Loucy (cell line): ENCODE results near the gene YWHAH.

Source experiments
- H2AFZ ChIP-seq: fragments of 200-600 bp; sonication (generic); 2 replicates; pipeline ENCODE4 v1.6.0; 2016; ENCODE audit warnings: antibody characterized with exemption, mild to moderate bottlenecking, low read length, moderate library complexity
- H3F3A ChIP-seq: fragments of 200-600 bp; 2 replicates; pipeline ENCODE4 v1.6.0; 2016; ENCODE audit warnings: antibody characterized with exemption, low read depth, mild to moderate bottlenecking
- H3K27me3 ChIP-seq: fragments of 200-600 bp; sonication (generic); 2 replicates; pipeline ENCODE4 v1.6.1; 2014; ENCODE audit warnings: low read length, mild to moderate bottlenecking; ENCODE audit not compliant: insufficient read depth, poor library complexity, severe bottlenecking
- H3K36me3 ChIP-seq: fragments of 200-600 bp; sonication (generic); 2 replicates; pipeline ENCODE4 v1.6.1; 2016; ENCODE audit warnings: low read length; ENCODE audit not compliant: insufficient read depth
- H3K4me1 ChIP-seq: fragments of 200-600 bp; sonication (generic); 2 replicates; pipeline ENCODE4 v1.5.1; 2014; ENCODE audit warnings: low read length, mild to moderate bottlenecking; ENCODE audit not compliant: insufficient read depth, poor library complexity, severe bottlenecking
- H3K4me2 ChIP-seq: fragments of 200-600 bp; sonication (generic); 2 replicates; pipeline ENCODE4 v1.6.0; 2014; ENCODE audit warnings: antibody characterized with exemption, low read length, low read depth, mild to moderate bottlenecking; ENCODE audit not compliant: poor library complexity, severe bottlenecking
- H3K4me3 ChIP-seq: fragments of 200-600 bp; sonication (generic); 2 replicates; pipeline ENCODE4 v1.5.1; 2014; ENCODE audit warnings: low read length, mild to moderate bottlenecking, mixed read lengths; ENCODE audit not compliant: poor library complexity, severe bottlenecking
- H3K79me2 ChIP-seq: fragments of 200-600 bp; sonication (generic); 2 replicates; pipeline ENCODE4 v1.6.1; 2014; ENCODE audit warnings: low read length; ENCODE audit not compliant: insufficient read depth
- H3K9ac ChIP-seq: fragments of 200-600 bp; sonication (generic); 2 replicates; pipeline ENCODE4 v1.6.0; 2014; ENCODE audit warnings: mild to moderate bottlenecking, low read depth, low read length, moderate library complexity; ENCODE audit not compliant: poor library complexity, severe bottlenecking
- H3K9me2 ChIP-seq: fragments of 200-600 bp; sonication (generic); replicated peaks from 2 replicates; pipeline ENCODE4 v1.6.1; 2016; ENCODE audit warnings: low read depth, low read length, mixed read lengths
- H3K9me3 ChIP-seq: fragments of 200-600 bp; sonication (generic); 2 replicates; pipeline ENCODE4 v1.6.1; 2014; ENCODE audit warnings: mild to moderate bottlenecking, antibody characterized with exemption, low read length, low read depth; ENCODE audit not compliant: insufficient read depth
- H4K20me1 ChIP-seq: fragments of 200-600 bp; sonication (generic); 2 replicates; pipeline ENCODE4 v1.6.0; 2014; ENCODE audit warnings: antibody characterized with exemption, low read length, mild to moderate bottlenecking; ENCODE audit not compliant: insufficient read depth, poor library complexity, severe bottlenecking
- CTCF ChIP-seq: fragments of 200-600 bp; sonication (generic); conservative IDR thresholded peaks from 2 replicates; pipeline ENCODE4 v1.5.1; 2014; ENCODE audit warnings: mild to moderate bottlenecking, antibody characterized with exemption, low read length
- EZH2phosphoT487 ChIP-seq: fragments of 200-600 bp; IDR thresholded peaks from 2 replicates; pipeline ENCODE4 v1.6.1; 2018; ENCODE audit warnings: antibody characterized with exemption, mild to moderate bottlenecking, moderate library complexity, borderline replicate concordance

Gene YWHAH

GRCh38 chr22:31962387-31963125 lies 18.2 kb downstream of the YWHAH start:
- H3K9me2 ChIP-seq: no peaks in the 10 kb centered on the region
- TF ChIP-seq CTCF: no peak
- H3K9ac ChIP-seq: no peak overlapping the region
- no peak overlapping the region for H2AFZ ChIP-seq
- H3F3A ChIP-seq: no peaks in the 10 kb centered on the region
- H3K9me3 ChIP-seq: no peaks in the 10 kb centered on the region
- H3K79me2 ChIP-seq: no peaks in the 10 kb centered on the region
- no peaks in the 10 kb centered on the region for H3K27me3 ChIP-seq
- no peaks in the 10 kb centered on the region for H3K4me1 ChIP-seq
- no peak overlapping the region for H3K4me2 ChIP-seq
- no peak overlapping the region for H3K4me3 ChIP-seq
- H3K36me3 ChIP-seq: peaks cover 12% of the 10 kb centered on the region; the same call in 1 of the 2 replicates
- H4K20me1 ChIP-seq: peaks cover 5% of the 10 kb centered on the region

GRCh38 chr22:31968022-31968421 lies 23.7 kb downstream of the YWHAH start:
- Histone ChIP-seq H3K4me3 (no peak overlapping the region), H2AFZ (no peak overlapping the region), H3K4me2 (no peak overlapping the region), H3K36me3 (no peaks in the 10 kb centered on the region), H3K79me2 (no peaks in the 10 kb centered on the region), H4K20me1 (no peaks in the 10 kb centered on the region), H3K4me1 (peaks cover 3% of the 10 kb centered on the region), H3K27me3 (no peaks in the 10 kb centered on the region), H3F3A (no peaks in the 10 kb centered on the region), H3K9me2 (no peaks in the 10 kb centered on the region), H3K9ac (no peak overlapping the region), H3K9me3 (no peaks in the 10 kb centered on the region)
- TF ChIP-seq CTCF (no peak), EZH2phosphoT487 (no peak)

- peak overlapping the region; percentile 85 for H2AFZ ChIP-seq
- H3K4me2 ChIP-seq: peak overlapping the region; percentile 68
- no peak overlapping the region for H3K9ac ChIP-seq
- no peaks in the 10 kb centered on the region for H3F3A ChIP-seq
- no peak for TF ChIP-seq EZH2phosphoT487
- peak; percentile 69 for TF ChIP-seq CTCF
- H3K27me3 ChIP-seq: no peaks in the 10 kb centered on the region
- no peaks in the 10 kb centered on the region for H3K36me3 ChIP-seq
- H3K9me3 ChIP-seq: no peaks in the 10 kb centered on the region
- H3K79me2 ChIP-seq: no peaks in the 10 kb centered on the region
- H3K9me2 ChIP-seq: no peaks in the 10 kb centered on the region
- H3K4me3 ChIP-seq: peak overlapping the region; percentile 63
- H4K20me1 ChIP-seq: no peaks in the 10 kb centered on the region
- H3K4me1 ChIP-seq: peaks cover 3% of the 10 kb centered on the region
Measured at GRCh38 chr22:31969789-31970489, 25.6 kb downstream of the YWHAH start.
